K562 treated with DMSO at 1 percent for 48 hours (cell line): ENCODE measurements around the gene MCM8. TPM values are rescaled to one million over a fixed set of nuclear protein-coding genes. Genes with fewer than 3 reads are reported as not detected.

Experiments used
- total RNA-seq: library from RNA; unstranded; fragments of 300-600 nt; gene quantifications from 2 replicates; pipeline ENCODE4 v1.2.3, GENCODE V29; 2022; ENCODE audit warnings: low replicate concordance; ENCODE audit errors: extremely low read depth

MCM8 gene
- total RNA-seq: not detected in 2 replicates

GRCh38 chr20:5950271-5951031, at the start of gene MCM8, which contains the start of gene TRMT6:
TSS of gene MCM8 (plus strand) at chr20:5950652. CDS start at chr20:5952016, 1,364 bp downstream.
TSS of gene TRMT6 (minus strand) at chr20:5950533. CDS start at chr20:5950405, 128 bp downstream.

Other genes with a start within 250 kb of the MCM8 start
- not detected in 2 replicates for gene SHLD1, start 200.3 kb upstream of the MCM8 start, total RNA-seq
- gene CHGB, start 39.1 kb upstream of the MCM8 start, total RNA-seq: not detected in 2 replicates
- gene TRMT6, start 119 bp upstream of the MCM8 start, total RNA-seq: not detected in 2 replicates
- not detected in 2 replicates for gene CRLS1, start 55.5 kb downstream of the MCM8 start, total RNA-seq
- gene LRRN4, start 103.4 kb downstream of the MCM8 start, total RNA-seq: not detected in 2 replicates
- gene FERMT1, start 172.4 kb downstream of the MCM8 start, total RNA-seq: not detected in 2 replicates